OCI-LY3 (cell line): ENCODE data around the gene RFC2.

Source experiments
- CTCF ChIP-seq: fragments of 200-600, 300-600 bp; sonication (generic); IDR thresholded peaks from 2 replicates; pipeline ENCODE4 v1.5.1; 2014; ENCODE audit warnings: antibody characterized with exemption, low read length, low read depth
- EZH2phosphoT487 ChIP-seq: fragments of 200-600 bp; shearing (Covaris generic); IDR thresholded peaks from 2 replicates; pipeline ENCODE4 v1.6.1; 2018; ENCODE audit warnings: antibody characterized with exemption, mixed run types, low read depth

- TF ChIP-seq CTCF (no peak), EZH2phosphoT487 (no peak)
Measured at GRCh38 chr7:74203956-74204618, 50.1 kb downstream of the RFC2 start.
